NT2/D1 (cell line): ENCODE measurements around the gene DHX32.

ENCODE experiments used
- DNase-seq: peaks from one replicate; pipeline ENCODE4 v3.0.0-alpha.2; 2011; ENCODE audit warnings: low read depth, low spot score
- H3K27me3 ChIP-seq: 2 replicates; pipeline ENCODE4 v1.6.0; 2011; ENCODE audit warnings: mild to moderate bottlenecking; ENCODE audit not compliant: insufficient read length, insufficient read depth
- H3K36me3 ChIP-seq: 2 replicates; pipeline ENCODE4 v1.6.1; 2011; ENCODE audit warnings: mild to moderate bottlenecking, low read length, mixed read lengths; ENCODE audit not compliant: insufficient read depth, insufficient read length
- H3K4me1 ChIP-seq: 2 replicates; pipeline ENCODE4 v1.5.1; 2011; ENCODE audit not compliant: insufficient read depth, insufficient read length
- H3K4me3 ChIP-seq: 2 replicates; pipeline ENCODE4 v1.5.1; 2011; ENCODE audit warnings: low read depth; ENCODE audit not compliant: insufficient read length
- H3K9ac ChIP-seq: 2 replicates; pipeline ENCODE4 v1.6.0; 2011; ENCODE audit warnings: low read depth; ENCODE audit not compliant: insufficient read length
- H3K9me3 ChIP-seq: 2 replicates; pipeline ENCODE4 v1.5.1; 2011; ENCODE audit warnings: mild to moderate bottlenecking, low read length; ENCODE audit not compliant: insufficient read depth
- SUZ12 ChIP-seq: IDR thresholded peaks from 2 replicates; pipeline ENCODE4 v1.6.1; 2011; ENCODE audit not compliant: insufficient read length, insufficient read depth; ENCODE audit errors: extremely low read depth
- YY1 ChIP-seq: IDR thresholded peaks from 2 replicates; pipeline ENCODE4 v1.6.1; 2011; ENCODE audit not compliant: insufficient read length, insufficient read depth
- ZNF274 ChIP-seq: IDR thresholded peaks from 2 replicates; pipeline ENCODE4 v1.6.1; 2011; ENCODE audit warnings: mild to moderate bottlenecking, low read depth, low read length

DHX32 gene

DNA sequence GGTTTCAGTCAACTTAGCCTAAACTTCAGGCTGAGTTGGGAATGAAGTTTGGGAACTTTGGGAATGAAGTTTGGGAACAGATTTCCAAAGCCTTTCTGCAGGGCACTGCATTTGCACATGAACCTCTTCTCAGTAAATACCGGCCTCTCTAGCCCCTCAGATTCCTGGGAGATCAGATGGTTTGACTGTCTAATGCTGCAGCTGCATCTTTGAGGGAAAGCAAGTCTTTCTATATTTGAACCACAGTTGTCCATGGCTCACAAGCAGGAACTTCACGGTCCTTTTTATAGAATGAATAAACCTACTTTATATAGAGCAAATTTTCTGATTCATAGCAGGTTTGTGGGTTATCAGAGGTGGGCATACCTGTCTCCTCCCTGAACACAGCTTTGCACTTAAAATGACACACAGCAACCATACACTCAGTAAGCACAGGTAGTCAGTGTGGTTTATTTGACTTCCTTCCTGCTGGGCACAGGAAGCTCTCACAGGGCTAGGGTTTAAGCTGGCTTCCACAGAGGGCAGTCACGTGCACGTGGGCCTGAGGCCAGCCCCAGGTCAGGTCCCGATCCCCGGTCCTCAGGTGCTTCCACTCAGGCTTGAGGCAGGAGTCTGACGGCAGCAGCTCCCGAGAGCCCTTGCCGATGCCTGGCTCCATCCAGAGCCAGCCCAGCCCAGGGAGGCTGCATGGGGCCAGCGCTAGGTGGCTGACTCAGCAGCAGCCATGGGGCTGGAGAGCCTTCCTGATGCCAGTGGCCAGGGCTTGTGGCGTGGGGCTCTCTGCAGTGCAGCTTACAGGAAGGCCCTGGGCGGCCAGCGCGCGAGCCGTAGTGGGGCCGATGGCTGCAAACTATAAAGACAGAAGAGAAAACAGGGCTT lies 92.7 kb downstream of the DHX32 start:
- Histone ChIP-seq H3K9me3 (no peaks in the 10 kb centered on the region), H3K4me1 (no peaks in the 10 kb centered on the region), H3K4me3 (no peak overlapping the region), H3K9ac (no peak overlapping the region), H3K36me3 (peaks cover 30% of the 10 kb centered on the region), H3K27me3 (no peaks in the 10 kb centered on the region)
- TF ChIP-seq ZNF274 (no peak), SUZ12 (no peak), YY1 (no peak)
- DNase-seq, result no peak
